IMR-90 (cell line): ENCODE measurements around the gene SLC4A8. TPM values are rescaled to one million over a fixed set of nuclear protein-coding genes. Genes with fewer than 3 reads are reported as not detected.
A peak's percentile ranks its signal among the peaks of the same experiment; 100 is the strongest.

Source experiments
- ATAC-seq: fragments of 200-7000 bp; cut with Tn5 transposase; 2 replicates; pipeline ENCODE4 v1.9.1; 2020; ENCODE audit warnings: low read depth, mild to moderate bottlenecking, moderate library complexity
- BruUV-seq: library from RNA; stranded (reverse); fragments of 400-500 nt; replicated peaks from 2 replicates; lab custom pipeline; 2021; lab: Mats Ljungman, UMichigan
- CTCF ChIA-PET: fragments of 300-600 bp; formaldehyde crosslinking; extraction: SDS; loops from one replicate; lab custom pipeline; 2021; ENCODE audit warnings: antibody characterized with exemption; lab: Yijun Ruan, JAX
- POLR2A ChIA-PET: fragments of 300-600 bp; sonication (Branson Sonifier 250); formaldehyde crosslinking; loops from one replicate; lab custom pipeline; 2022; ENCODE audit warnings: antibody characterized with exemption; ENCODE audit not compliant: unreplicated experiment; lab: Charles Lee
- DNase-seq: peaks from one replicate; pipeline ENCODE4 v3.0.0; 2013
- H2AFZ ChIP-seq: replicated peaks from 2 replicates; pipeline ENCODE3; 2013; ENCODE audit warnings: low read length, mild to moderate bottlenecking; ENCODE audit not compliant: poor library complexity
- H2AK5ac ChIP-seq: 2 replicates; pipeline ENCODE4 v1.6.1; 2013; ENCODE audit warnings: low read depth, low read length, inconsistent platforms
- H2AK9ac ChIP-seq: replicated peaks from 2 replicates; pipeline ENCODE3; 2013; ENCODE audit warnings: mild to moderate bottlenecking, low read depth, low read length, moderate library complexity; ENCODE audit not compliant: poor library complexity
- H2BK120ac ChIP-seq: 2 replicates; pipeline ENCODE4 v1.6.1; 2013; ENCODE audit warnings: low read depth, low read length, inconsistent platforms
- H2BK15ac ChIP-seq: 3 replicates; pipeline ENCODE4 v1.6.1; 2013; ENCODE audit warnings: low read depth, low read length, inconsistent platforms
- H2BK20ac ChIP-seq: 2 replicates; pipeline ENCODE4 v1.6.1; 2013; ENCODE audit warnings: low read depth, mild to moderate bottlenecking, inconsistent platforms, low read length, moderate library complexity
- H2BK5ac ChIP-seq: 2 replicates; pipeline ENCODE4 v1.6.1; 2013; ENCODE audit warnings: mild to moderate bottlenecking, low read depth, low read length, inconsistent platforms; ENCODE audit not compliant: poor library complexity, severe bottlenecking
- H3K14ac ChIP-seq: replicated peaks from 2 replicates; pipeline ENCODE4 v1.6.1; 2013; ENCODE audit warnings: low read depth, low read length, inconsistent platforms
- H3K18ac ChIP-seq: 2 replicates; pipeline ENCODE4 v1.6.1; 2013; ENCODE audit warnings: low read depth, low read length, control low read depth
- H3K23ac ChIP-seq: 2 replicates; pipeline ENCODE4 v1.6.1; 2013; ENCODE audit warnings: low read depth, low read length, inconsistent platforms
- H3K27ac ChIP-seq: 2 replicates; pipeline ENCODE4 v1.5.1; 2013; ENCODE audit warnings: mild to moderate bottlenecking, control low read depth, low read length; ENCODE audit not compliant: insufficient read depth
- H3K27me3 ChIP-seq: 2 replicates; pipeline ENCODE4 v1.6.1; 2013; ENCODE audit warnings: low read length; ENCODE audit not compliant: control insufficient read depth, insufficient read depth
- H3K36me3 ChIP-seq: 2 replicates; pipeline ENCODE4 v1.6.1; 2013; ENCODE audit warnings: low read length, mixed read lengths; ENCODE audit not compliant: control insufficient read depth, insufficient read depth
- H3K4ac ChIP-seq: 2 replicates; pipeline ENCODE4 v1.6.1; 2013; ENCODE audit warnings: low read depth, low read length, inconsistent platforms
- H3K4me1 ChIP-seq: 2 replicates; pipeline ENCODE4 v1.6.1; 2013; ENCODE audit warnings: low read length, mixed read lengths; ENCODE audit not compliant: control insufficient read depth, insufficient read depth
- H3K4me2 ChIP-seq: 2 replicates; pipeline ENCODE4 v1.6.1; 2013; ENCODE audit warnings: low read depth, mild to moderate bottlenecking, control low read depth, low read length, moderate library complexity
- H3K4me3 ChIP-seq: 2 replicates; pipeline ENCODE4 v1.5.1; 2013; ENCODE audit warnings: low read depth, mild to moderate bottlenecking, control low read depth, low read length, moderate library complexity; ENCODE audit not compliant: insufficient read depth
- H3K56ac ChIP-seq: 2 replicates; pipeline ENCODE4 v1.6.1; 2013; ENCODE audit warnings: low read length, inconsistent platforms; ENCODE audit not compliant: insufficient read depth; ENCODE audit errors: extremely low read depth
- H3K79me1 ChIP-seq, 2 experiments: 2 replicates each; pipeline ENCODE4 v1.6.1; 2013; ENCODE audit warnings: low read length in 2 of 2, inconsistent platforms in 1 of 2, low read depth in 1 of 2
- H3K9ac ChIP-seq: 2 replicates; pipeline ENCODE4 v1.6.1; 2013; ENCODE audit warnings: low read depth, low read length, control low read depth
- H3K9me1 ChIP-seq: 2 replicates; pipeline ENCODE4 v1.6.1; 2013; ENCODE audit warnings: low read length, inconsistent platforms; ENCODE audit not compliant: insufficient read depth
- H3K9me3 ChIP-seq: 2 replicates; pipeline ENCODE4 v1.6.1; 2013; ENCODE audit warnings: low read length; ENCODE audit not compliant: control insufficient read depth, insufficient read depth
- H4K20me1 ChIP-seq: 2 replicates; pipeline ENCODE4 v1.6.1; 2013; ENCODE audit warnings: low read length, inconsistent platforms; ENCODE audit not compliant: insufficient read depth
- H4K5ac ChIP-seq: 2 replicates; pipeline ENCODE4 v1.6.1; 2013; ENCODE audit warnings: mild to moderate bottlenecking, low read depth, low read length, control low read depth
- H4K8ac ChIP-seq, 2 experiments: 2 replicates each; pipeline ENCODE4 v1.6.1; 2013; ENCODE audit warnings: low read depth in 2 of 2, low read length in 2 of 2, control low read depth in 1 of 2, inconsistent platforms in 1 of 2
- H4K91ac ChIP-seq: 2 replicates; pipeline ENCODE4 v1.6.1; 2013; ENCODE audit warnings: low read depth, low read length, inconsistent platforms; ENCODE audit not compliant: insufficient read depth
- BHLHE40 ChIP-seq: fragments of 150-350 bp; IDR thresholded peaks from 2 replicates; pipeline ENCODE4 v1.6.1; 2016; ENCODE audit warnings: mild to moderate bottlenecking, low read depth, low read length
- CEBPB ChIP-seq: IDR thresholded peaks from 2 replicates; pipeline ENCODE4 v1.6.1; 2012; ENCODE audit warnings: low read depth, low read length, improper control_type of control experiment
- CHD1 ChIP-seq: IDR thresholded peaks from 2 replicates; pipeline ENCODE4 v1.6.1; 2012; ENCODE audit warnings: low read depth, low read length, improper control_type of control experiment
- FOS ChIP-seq: fragments of 150-350 bp; IDR thresholded peaks from 2 replicates; pipeline ENCODE4 v1.6.1; 2016; ENCODE audit warnings: low read depth, low read length
- MAFK ChIP-seq: IDR thresholded peaks from 2 replicates; pipeline ENCODE4 v1.6.1; 2012; ENCODE audit warnings: low read depth, low read length, improper control_type of control experiment
- MAZ ChIP-seq: IDR thresholded peaks from 2 replicates; pipeline ENCODE4 v1.6.1; 2012; ENCODE audit warnings: low read depth, mild to moderate bottlenecking, low read length, improper control_type of control experiment, moderate library complexity, borderline replicate concordance
- MXI1 ChIP-seq: IDR thresholded peaks from 2 replicates; pipeline ENCODE4 v1.6.1; 2012; ENCODE audit warnings: low read depth, mild to moderate bottlenecking, low read length, moderate library complexity, borderline replicate concordance
- NFE2L2 ChIP-seq: fragments of 150-350 bp; IDR thresholded peaks from 2 replicates; pipeline ENCODE4 v1.6.1; 2016; ENCODE audit warnings: low read depth, mild to moderate bottlenecking, low read length
- POLR2A ChIP-seq: IDR thresholded peaks from 2 replicates; pipeline ENCODE4 v1.6.1; 2012; ENCODE audit warnings: mild to moderate bottlenecking, low read depth, low read length
- RAD21 ChIP-seq: IDR thresholded peaks from 2 replicates; pipeline ENCODE4 v1.6.1; 2012; ENCODE audit warnings: low read length, improper control_type of control experiment
- RCOR1 ChIP-seq: IDR thresholded peaks from 2 replicates; pipeline ENCODE4 v1.6.1; 2012; ENCODE audit warnings: mild to moderate bottlenecking, low read length, improper control_type of control experiment; ENCODE audit not compliant: insufficient replicate concordance
- RFX5 ChIP-seq: IDR thresholded peaks from 2 replicates; pipeline ENCODE4 v1.8.0; 2012; ENCODE audit warnings: low read depth, mild to moderate bottlenecking, low read length, moderate library complexity
- SMC3 ChIP-seq: fragments of 150-350 bp; IDR thresholded peaks from 2 replicates; pipeline ENCODE4 v1.6.1; 2016; ENCODE audit warnings: low read depth, mild to moderate bottlenecking, antibody characterized with exemption, low read length, moderate library complexity
- WGBS, 2 experiments: methylation state at CpG; one replicate each; pipeline versions ENCODE4 v1.1.5 to v1.1.7; 2013; ENCODE audit warnings: missing lambda C conversion rate in 2 of 2; ENCODE audit not compliant: insufficient read length in 1 of 2; ENCODE audit errors: extremely low coverage in 2 of 2; 5-methylcytosine and 5-hydroxymethylcytosine counted together
- dilution Hi-C: fragments of 300-500 bp; cut with HindIII; formaldehyde crosslinking; loops from one replicate; pipeline ENCODE4 v1.14.3; 2018; ENCODE audit warnings: low sequenced_read_pairs; ENCODE audit not compliant: unreplicated experiment
- in situ Hi-C: fragments of 300-500 bp; cut with MboI; formaldehyde crosslinking; loops from 3 replicates; pipeline ENCODE4 v1.14.3; 2019; ENCODE audit warnings: low sequenced_read_pairs, inconsistent platforms, mixed read lengths
- intact Hi-C: fragments of 100-400 bp; cut with micrococcal nuclease; formaldehyde crosslinking; loops from 2 replicates; pipeline ENCODE4 v1.10.0; 2022
- polyA plus RNA-seq, 3 experiments: library from polyadenylated mRNA; depleted of rRNA; stranded (reverse); fragments of >200 nt; gene quantifications; 2 replicates each; pipeline ENCODE4 v1.2.3, GENCODE V29; 2012; ENCODE audit warnings: low replicate concordance in 1 of 3
- total RNA-seq: library from RNA; depleted of rRNA; stranded (reverse); fragments of >200 nt; gene quantifications from 2 replicates; pipeline ENCODE4 v1.2.3, GENCODE V29; 2012
- TF ChIP-seq, protein P1 (sequence below): fragments of 150-350 bp; IDR thresholded peaks from 2 replicates; pipeline ENCODE4 v1.6.1; 2017; ENCODE audit warnings: mild to moderate bottlenecking, antibody characterized with exemption, low read length, low read depth
- TF ChIP-seq, protein P2 (sequence below): conservative IDR thresholded peaks from 2 replicates; pipeline ENCODE4 v1.5.1; 2012; ENCODE audit warnings: mild to moderate bottlenecking, low read depth, low read length, improper control_type of control experiment
- TF ChIP-seq, protein P3 (sequence below): fragments of 150-350 bp; IDR thresholded peaks from 2 replicates; pipeline ENCODE4 v1.6.1; 2016; ENCODE audit warnings: low read depth, mild to moderate bottlenecking, low read length, moderate library complexity, borderline replicate concordance

The SLC4A8 gene
- total and polyA plus RNA-seq, 2 of the 4 experiments (the other 2 are of a cell fraction): 3.1 to 5.2 TPM

DNA sequence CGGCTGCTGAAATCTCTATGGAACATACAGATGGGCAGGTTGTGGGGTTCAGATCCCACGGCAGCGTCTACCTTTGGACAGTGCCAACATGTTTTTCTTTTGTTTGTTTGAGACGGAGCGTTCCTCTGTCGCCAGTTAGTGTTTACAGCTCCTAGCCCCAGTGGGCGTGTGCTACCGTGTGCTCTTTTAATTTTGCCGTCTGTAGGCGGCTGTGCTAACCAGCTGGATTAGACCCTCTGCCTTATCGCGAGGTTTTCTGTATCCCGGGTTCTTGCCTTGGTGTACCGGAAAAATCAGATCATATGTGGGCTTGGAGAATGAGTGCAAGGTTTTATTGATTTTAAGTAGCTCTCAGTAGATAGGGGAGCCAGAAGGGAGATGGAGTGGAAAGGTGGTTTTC lies 23.6 kb upstream of the SLC4A8 start:
- H3K14ac ChIP-seq: no peak overlapping the region
- H3K27ac ChIP-seq: no peak overlapping the region
- H4K91ac ChIP-seq: no peak overlapping the region
- DNase-seq: no peak
- no peak overlapping the region for H2BK120ac ChIP-seq
- H3K9ac ChIP-seq: no peak overlapping the region
- CTCF ChIA-PET: no interaction called here
- H4K5ac ChIP-seq: no peak overlapping the region
- H3K27me3 ChIP-seq: no peaks in the 10 kb centered on the region
- intact Hi-C loops (no loop called here), dilution Hi-C loops (no loop called here), in situ Hi-C loops (no loop called here)
- H2BK15ac ChIP-seq: no peak overlapping the region
- H3K18ac ChIP-seq: no peak overlapping the region
- no peak overlapping the region for H3K56ac ChIP-seq
- H3K36me3 ChIP-seq: no peaks in the 10 kb centered on the region
- H3K79me1 ChIP-seq: no peaks in the 10 kb centered on the region; a peak in 1 of 4 replicates
- H2AK9ac ChIP-seq: no peak overlapping the region
- no peak overlapping the region for H3K23ac ChIP-seq
- BruUV-seq: no TSS peak
- no peak overlapping the region for H3K4ac ChIP-seq
- POLR2A ChIA-PET: no interaction called here
- no peak overlapping the region for H4K8ac ChIP-seq
- H4K20me1 ChIP-seq: no peaks in the 10 kb centered on the region
- no peaks in the 10 kb centered on the region for H3K9me3 ChIP-seq
- 87% methylated on average over 8 of the region's 14 CpGs; no CpG with 5 or more reads in 1 of the 2 experiments for WGBS, 2 experiments
- ATAC-seq: no peak
- H3K4me2 ChIP-seq: no peak overlapping the region
- H2BK5ac ChIP-seq: no peak overlapping the region
- H3K4me3 ChIP-seq: no peak overlapping the region
- H2AK5ac ChIP-seq: no peak overlapping the region
- H2AFZ ChIP-seq: peak overlapping the region; percentile 23
- H3K9me1 ChIP-seq: no peaks in the 10 kb centered on the region
- TF ChIP-seq POLR2A (no peak), BHLHE40 (no peak), CHD1 (no peak), MXI1 (no peak), RFX5 (no peak), NFE2L2 (no peak), FOS (no peak), MAFK (no peak), SMC3 (no peak), RCOR1 (no peak), MAZ (no peak), CEBPB (no peak), RAD21 (no peak)
- TF ChIP-seq, protein P1, sequence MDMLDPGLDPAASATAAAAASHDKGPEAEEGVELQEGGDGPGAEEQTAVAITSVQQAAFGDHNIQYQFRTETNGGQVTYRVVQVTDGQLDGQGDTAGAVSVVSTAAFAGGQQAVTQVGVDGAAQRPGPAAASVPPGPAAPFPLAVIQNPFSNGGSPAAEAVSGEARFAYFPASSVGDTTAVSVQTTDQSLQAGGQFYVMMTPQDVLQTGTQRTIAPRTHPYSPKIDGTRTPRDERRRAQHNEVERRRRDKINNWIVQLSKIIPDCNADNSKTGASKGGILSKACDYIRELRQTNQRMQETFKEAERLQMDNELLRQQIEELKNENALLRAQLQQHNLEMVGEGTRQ: no peak
- TF ChIP-seq, protein P2, sequence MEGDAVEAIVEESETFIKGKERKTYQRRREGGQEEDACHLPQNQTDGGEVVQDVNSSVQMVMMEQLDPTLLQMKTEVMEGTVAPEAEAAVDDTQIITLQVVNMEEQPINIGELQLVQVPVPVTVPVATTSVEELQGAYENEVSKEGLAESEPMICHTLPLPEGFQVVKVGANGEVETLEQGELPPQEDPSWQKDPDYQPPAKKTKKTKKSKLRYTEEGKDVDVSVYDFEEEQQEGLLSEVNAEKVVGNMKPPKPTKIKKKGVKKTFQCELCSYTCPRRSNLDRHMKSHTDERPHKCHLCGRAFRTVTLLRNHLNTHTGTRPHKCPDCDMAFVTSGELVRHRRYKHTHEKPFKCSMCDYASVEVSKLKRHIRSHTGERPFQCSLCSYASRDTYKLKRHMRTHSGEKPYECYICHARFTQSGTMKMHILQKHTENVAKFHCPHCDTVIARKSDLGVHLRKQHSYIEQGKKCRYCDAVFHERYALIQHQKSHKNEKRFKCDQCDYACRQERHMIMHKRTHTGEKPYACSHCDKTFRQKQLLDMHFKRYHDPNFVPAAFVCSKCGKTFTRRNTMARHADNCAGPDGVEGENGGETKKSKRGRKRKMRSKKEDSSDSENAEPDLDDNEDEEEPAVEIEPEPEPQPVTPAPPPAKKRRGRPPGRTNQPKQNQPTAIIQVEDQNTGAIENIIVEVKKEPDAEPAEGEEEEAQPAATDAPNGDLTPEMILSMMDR: no peak
- TF ChIP-seq, protein P3, sequence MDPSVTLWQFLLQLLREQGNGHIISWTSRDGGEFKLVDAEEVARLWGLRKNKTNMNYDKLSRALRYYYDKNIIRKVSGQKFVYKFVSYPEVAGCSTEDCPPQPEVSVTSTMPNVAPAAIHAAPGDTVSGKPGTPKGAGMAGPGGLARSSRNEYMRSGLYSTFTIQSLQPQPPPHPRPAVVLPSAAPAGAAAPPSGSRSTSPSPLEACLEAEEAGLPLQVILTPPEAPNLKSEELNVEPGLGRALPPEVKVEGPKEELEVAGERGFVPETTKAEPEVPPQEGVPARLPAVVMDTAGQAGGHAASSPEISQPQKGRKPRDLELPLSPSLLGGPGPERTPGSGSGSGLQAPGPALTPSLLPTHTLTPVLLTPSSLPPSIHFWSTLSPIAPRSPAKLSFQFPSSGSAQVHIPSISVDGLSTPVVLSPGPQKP: no peak
- H2BK20ac ChIP-seq: no peak overlapping the region
- H3K4me1 ChIP-seq: no peaks in the 10 kb centered on the region
